Astrocyte of the spinal cord (primary cell): ENCODE measurements around the gene CLMP.

ENCODE experiments used
- DNase-seq: peaks from one replicate; pipeline ENCODE4 v3.0.0; 2011; ENCODE audit warnings: low read depth, low spot score
- H3K4me3 ChIP-seq: 2 replicates; pipeline ENCODE4 v1.5.1; 2011; ENCODE audit warnings: low read depth, mild to moderate bottlenecking, low read length, moderate library complexity
- CTCF ChIP-seq: IDR thresholded peaks from 2 replicates; pipeline ENCODE4 v1.5.1; 2012; ENCODE audit warnings: low read depth, mild to moderate bottlenecking, low read length, inconsistent platforms
- in situ Hi-C: cut with HindIII; loops from 2 replicates; pipeline ENCODE4 v1.10.0; 2017; ENCODE audit warnings: low sequenced_read_pairs

Gene CLMP

GRCh38 chr11:123168241-123168640 lies 26.8 kb downstream of the CLMP start:
- DNase-seq, result no peak
- TF ChIP-seq CTCF, result no peak
- in situ Hi-C loops, result no loop called here
- H3K4me3 ChIP-seq, result no peak overlapping the region

- DNase-seq, result peak; percentile 77
- in situ Hi-C loops, result no loop called here
- no peak overlapping the region for H3K4me3 ChIP-seq
- TF ChIP-seq CTCF, result peak; percentile 81
These were observed 28.9 kb downstream of the CLMP start for GRCh38 chr11:123166071-123166559.

- no peak overlapping the region for H3K4me3 ChIP-seq
- TF ChIP-seq CTCF, result no peak
- in situ Hi-C loops, result no loop called here
- no peak for DNase-seq
These were observed 30.2 kb downstream of the CLMP start for GRCh38 chr11:123164732-123165450.

GRCh38 chr11:123163621-123164020 lies 31.4 kb downstream of the CLMP start:
- in situ Hi-C loops, result no loop called here
- TF ChIP-seq CTCF, result peak; percentile 22
- H3K4me3 ChIP-seq, result no peak overlapping the region
- DNase-seq, result no peak

- H3K4me3 ChIP-seq, result no peak overlapping the region
- in situ Hi-C loops, result no loop called here
- no peak for DNase-seq
- TF ChIP-seq CTCF, result no peak
These were observed 33.5 kb downstream of the CLMP start for GRCh38 chr11:123161376-123162030.

- DNase-seq, result no peak
- in situ Hi-C loops, result no loop called here
- no peak for TF ChIP-seq CTCF
- no peak overlapping the region for H3K4me3 ChIP-seq
These were observed 35.7 kb downstream of the CLMP start for GRCh38 chr11:123159183-123159857.
